NCI-H2029 (cell line): ENCODE results near the gene BIRC2.
"Not testable (repeated sequence)": the region's sequence is repeated elsewhere in the genome, so short reads cannot be mapped to it uniquely, and the experiment has no call there.

Experiments used
- DNase-seq: peaks from one replicate; lab custom pipeline; 2025; lab: John Stamatoyannopoulos, UW

BIRC2 gene

DNA sequence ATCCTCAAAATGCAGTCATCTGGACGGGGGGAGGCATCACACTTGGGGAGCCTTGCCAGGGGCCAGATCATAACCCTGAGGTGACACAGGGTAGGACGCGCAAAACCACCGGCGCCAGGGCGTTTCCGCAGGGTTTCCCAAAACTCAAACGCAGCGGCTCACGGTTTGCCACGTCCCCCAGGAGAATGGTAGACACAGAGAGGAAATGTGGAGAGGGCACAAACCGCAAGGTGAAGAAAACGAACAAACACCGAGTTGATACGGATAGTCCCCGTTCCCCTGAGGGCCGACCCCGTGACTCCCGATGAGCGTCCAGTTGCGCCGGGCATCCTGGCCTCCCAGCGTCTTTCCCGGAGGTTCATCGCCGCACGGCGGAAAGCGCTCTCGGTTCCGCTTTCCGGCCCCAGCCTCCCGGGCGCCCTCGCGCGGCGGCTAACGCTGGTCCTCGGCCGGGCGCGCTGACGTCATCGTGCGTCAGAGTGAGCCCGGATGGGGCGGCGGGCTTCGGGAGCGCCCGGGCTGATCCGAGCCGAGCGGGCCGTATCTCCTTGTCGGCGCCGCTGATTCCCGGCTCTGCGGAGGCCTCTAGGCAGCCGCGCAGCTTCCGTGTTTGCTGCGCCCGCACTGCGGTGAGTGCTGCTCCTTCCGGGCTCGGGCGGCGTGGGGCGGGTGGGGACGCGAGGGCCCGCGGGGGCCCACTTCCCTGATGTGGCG, at the start of gene BIRC2:
Gene BIRC2 (plus strand): TSS at position 467 of the 714 bp plus-strand sequence. CDS start 2,641 bp downstream, outside the sequence.
- peak; percentile 90 for DNase-seq

DNA sequence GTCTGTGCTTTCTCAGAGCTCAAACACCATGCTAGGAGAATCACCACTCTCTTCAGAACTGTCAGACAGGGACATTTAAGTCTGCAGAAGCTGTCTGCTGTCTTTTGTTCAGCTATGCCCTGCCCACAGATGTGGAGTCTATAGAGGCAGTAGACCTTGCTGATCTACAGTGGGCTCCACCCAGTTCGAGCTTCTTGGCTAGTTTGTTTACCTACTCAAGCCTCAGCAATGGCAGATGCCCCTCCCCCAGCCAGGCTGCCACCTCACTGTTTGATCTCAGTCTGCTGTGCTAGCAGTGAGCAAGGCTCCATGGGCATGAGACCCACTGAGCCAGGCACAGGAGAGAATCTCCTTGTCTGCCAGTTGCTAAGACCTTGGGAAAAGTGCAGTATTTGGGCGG, 46.2 kb upstream of the BIRC2 start:
- not testable (repeated sequence) for DNase-seq

DNA sequence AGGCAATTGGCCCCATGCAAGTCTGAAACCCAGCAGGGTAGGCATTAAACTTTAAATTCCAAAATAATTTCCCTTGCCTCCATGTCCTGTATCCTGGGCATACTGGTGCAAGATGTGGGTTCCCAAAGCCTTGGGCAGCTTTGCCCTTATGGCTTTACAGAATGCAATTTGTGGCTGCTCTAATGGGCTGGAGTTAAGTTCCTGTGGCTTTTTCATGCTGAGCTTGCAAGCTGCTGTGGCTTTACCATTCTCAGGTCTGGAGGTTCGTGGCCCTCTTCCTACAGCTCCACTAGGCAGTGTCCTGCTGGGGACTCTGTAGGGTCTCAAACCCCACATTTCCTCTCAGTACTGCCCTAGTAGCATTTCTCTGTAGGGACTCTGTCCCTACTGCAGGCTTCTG, 44.8 kb upstream of the BIRC2 start:
- no peak for DNase-seq

DNA sequence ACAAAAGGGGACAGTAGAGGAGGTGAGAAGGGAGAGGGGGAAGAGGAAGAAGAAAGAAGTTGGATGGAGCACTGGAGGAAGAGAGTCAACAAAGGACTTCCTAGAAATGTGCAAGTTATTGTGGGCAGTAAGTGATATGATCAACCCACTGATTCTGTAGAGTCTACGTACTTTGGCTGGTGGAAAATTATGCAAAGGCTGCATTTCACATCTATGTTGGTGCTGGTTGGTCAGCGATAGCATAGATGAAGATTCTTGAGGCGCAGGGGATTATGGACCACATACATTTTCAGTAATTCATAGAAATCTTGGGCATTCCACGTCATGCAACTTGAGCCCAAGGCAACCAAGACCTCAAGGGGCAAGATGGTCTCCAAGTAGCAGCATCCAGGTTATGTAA, 42.3 kb upstream of the BIRC2 start:
- DNase-seq, result no peak

DNA sequence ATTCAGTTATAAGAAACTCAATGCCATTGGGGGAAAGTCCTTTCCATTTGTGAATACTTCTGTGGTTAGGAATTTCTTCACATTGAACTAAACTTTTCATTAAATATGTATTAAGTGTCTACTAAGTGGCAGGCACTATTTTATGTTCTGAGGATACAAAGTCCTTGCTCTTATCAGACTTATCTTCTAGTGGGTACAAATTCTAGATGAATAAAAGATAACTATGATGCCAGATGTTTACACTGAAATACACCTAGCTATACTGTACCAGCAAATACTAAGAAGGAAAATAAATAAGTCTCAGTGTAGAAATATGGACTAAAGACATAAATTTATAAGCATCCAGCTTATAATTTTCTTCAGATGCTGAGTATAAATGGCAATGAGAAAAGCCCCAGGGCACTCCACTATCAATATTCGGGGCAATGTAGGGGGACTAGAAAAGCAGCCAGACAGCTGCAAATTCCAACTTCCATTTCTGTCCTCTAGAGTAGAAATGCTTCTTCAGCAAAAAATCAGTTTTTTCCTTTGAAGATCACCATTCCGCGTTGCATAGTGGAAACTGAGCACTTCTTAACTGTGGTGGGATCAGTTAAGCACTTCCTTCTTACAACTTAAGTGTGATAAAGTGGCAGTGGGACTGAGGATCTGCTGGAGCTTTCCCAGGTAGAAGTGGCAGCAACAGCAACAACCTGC, 41.5 kb upstream of the BIRC2 start:
- no peak for DNase-seq

DNA sequence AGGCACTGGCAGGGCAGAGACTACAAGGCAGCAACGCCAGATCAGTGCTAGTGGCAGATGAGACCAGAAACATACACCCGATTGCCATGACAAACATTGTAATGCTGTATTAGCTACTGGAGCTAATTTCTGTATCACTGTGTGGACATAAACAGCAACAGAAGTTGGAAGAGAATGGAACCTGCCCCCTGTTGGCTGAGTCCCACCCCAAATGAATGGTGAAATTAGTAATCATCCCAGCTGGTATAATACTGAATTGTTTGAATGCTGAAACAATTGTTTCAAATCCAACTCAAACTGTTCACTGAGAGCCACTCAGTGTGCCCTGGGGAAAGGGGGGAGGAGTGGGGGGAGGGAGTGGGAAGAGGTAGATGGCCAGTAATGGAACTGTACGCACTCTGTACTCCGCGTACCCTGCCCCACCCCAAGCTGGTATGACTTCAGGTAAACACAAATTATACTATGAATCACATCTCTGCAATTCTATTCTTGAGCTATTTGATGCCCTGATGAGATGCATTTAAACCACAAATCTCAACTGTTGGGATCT, 40.9 kb upstream of the BIRC2 start:
- DNase-seq, result no peak

DNA sequence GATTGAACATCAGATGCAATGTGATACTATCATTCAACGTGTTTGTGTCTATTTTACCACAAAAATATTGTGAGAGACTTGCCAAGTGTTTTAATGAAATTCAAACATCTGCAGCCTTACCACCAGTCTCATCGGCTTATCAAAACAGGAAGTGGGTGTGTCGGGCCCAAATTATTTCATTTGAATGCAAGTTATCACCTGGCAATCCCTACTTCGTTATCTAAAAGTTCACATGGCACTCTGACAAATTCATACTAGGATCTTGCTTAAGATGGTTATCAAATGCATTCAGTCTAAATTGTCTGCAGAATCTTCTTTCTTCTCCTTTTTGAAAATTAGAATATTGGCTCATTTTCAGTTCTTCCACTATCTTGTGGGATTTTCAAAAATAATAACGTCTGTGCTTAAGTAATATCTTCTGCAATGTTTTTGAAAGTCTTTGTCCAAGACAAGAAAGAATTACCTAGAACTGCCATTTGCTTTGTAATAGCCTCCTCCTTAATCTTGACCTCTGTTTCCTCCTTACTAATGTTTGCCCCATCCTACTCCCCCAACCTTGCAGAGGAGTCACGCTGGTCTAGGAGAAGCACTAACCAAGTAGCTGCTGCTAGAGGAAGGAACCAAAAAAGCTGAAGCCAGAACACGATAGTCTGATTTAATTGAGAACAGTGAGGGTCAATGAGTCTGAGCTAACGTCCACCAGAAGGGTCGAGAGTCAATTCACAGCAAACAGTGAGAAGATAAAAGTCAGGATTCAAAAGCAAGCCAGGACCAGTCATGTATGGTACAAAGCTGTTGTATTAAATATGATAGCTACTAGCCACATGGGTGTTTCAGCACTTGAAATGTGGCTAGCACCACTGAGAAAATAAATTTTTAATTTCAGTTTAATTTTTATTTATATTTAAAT, 39.9 kb upstream of the BIRC2 start:
- DNase-seq, result no peak

DNA sequence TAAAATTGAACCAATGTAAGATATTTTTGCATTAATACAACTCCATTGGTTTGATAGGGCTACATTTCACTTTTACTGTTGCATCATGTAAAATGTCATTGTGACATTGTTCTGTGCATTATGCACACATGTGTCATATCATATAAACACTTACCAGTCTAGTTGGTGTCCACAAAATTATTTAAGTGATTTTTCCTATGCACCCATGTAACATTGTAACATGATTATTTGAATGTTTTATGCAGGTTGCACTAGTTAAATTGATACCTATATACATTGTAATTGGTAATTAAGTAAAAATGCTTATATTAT, 39.3 kb upstream of the BIRC2 start:
- no peak for DNase-seq

DNA sequence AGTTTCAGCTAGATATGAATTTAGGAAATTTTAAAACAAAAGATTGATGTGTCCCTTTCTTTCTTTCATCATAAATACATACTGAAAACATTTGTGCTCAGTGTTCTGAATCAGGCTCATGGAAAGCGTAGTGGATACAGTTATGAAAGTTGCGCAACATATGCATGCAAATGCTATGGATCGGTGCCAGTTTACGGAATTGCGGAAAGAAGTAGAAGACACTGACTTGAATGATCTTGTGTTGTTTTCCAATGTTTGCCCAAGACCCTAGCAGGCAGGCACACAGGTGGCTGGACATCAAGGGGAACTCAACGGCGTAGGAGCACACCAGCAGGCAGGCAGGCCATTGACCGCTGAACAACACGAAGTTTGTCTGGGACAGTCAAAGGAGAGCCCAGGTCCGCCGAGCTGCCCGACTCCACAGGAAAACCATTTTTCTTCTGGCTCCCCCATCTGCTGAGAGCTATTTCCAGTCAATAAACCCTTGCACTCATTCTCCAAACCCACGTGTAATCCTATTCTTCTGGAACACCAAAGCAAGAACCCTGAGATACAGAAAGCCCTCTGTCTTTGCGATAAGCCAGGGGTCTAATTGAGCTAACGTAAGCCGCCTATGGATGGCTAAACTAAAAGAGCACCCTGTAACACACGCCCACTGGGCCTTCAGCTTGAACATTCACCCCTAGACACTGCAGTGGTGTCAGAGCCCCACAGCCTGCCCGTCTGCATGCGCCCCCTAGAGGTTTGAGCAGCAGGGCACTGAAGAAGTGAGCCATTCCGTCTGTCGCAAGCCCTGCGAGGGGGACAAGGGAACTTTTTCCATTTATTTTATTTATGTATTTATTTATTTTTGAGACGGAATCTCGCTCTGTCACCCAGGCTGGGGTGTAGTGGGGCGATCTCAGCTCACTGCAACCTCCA, 37.1 kb upstream of the BIRC2 start:
- no peak for DNase-seq

DNA sequence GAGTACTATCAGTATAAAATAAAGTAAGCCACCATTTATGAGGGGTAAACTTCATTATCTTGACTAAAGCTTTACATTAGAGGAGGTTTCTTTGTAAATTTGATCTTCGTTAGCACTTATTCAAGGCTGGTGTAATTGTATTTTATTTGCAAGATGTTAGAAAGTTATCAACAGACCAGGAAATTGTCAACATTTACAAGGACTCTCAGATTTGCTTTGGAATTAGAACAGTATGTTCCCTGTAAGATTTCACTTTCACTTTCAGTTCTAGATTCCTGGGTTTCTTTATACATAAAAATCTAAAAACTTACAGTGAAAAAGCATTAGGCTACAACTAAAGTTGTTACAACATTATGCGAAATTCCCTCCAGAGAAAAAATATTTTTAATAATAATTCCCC, 34.3 kb upstream of the BIRC2 start:
- no peak for DNase-seq

DNA sequence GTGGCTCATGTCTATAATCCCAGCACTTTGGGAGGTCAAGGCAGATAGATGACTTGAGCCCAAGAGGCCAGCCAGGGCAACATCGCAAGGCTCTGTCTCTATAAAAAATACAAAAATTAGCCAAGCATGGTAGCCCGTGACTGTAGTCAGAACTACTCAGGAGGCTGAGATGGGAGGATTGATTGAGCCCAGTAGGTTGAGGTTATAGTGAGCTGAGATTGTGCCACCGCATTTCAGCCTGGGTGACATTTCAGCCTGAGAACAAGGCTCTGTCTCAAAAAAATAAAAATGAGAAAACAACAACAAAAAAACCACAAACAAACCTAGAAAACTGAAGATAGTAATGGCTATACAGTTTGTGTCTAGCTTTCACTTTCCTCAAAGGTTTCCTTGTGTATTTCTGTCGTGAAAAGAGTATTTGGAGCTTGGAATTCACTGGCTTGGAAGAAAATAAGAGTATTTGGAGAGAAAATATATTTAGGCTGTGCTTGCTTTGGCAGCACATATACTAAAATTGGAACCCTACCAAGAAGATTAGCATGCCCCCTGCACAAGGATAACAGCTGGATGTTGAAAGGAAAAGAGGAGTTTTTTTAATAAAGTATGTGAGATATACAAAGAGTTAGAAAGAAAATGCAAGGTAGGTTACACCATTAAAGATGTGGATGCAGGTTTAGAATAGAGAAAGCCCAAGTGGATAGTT, 33.6 kb upstream of the BIRC2 start:
- no peak for DNase-seq

DNA sequence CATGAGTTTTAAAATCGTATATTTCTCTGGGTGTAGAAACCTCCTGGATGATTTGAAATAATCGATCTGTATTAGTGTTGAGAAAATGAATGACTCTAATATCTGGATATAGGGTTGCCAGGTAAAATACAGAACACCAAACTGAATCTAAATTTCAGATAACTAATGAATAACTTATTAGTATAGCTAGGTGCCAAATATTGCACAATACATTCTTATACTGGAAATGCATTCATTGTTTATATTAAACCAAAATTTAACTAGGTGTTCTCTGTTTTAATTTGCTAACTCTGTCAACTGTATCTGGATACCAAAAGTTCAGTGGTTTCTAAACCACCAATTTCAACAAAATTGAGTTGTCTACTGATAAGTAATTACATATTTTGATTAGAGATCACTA, 32.2 kb upstream of the BIRC2 start:
- no peak for DNase-seq

DNA sequence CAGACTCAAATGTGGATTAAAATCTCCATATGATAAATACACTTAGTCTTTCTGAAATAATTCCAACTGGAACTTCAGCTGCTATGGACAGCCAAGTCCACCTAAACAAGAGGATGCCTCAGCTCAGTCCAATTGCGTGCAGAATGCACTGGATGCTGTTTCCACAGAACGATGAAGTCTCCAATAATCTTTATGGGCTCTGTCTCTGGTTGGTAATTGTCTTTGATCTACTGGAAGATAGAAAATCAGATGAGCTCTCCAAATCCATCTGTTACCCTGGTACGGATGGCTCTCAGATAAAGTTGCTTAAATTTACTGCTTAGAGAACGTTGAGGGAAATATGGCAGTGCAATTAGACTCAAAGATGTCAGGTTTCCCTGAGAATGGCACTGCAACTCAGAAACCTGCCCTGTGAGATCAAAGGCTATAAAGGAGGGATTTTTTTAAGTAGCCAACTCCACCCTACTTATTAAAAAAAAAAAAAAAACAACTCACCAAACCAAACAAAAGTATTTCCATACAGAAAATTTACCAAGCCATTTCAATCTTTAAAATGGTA, 30.6 kb upstream of the BIRC2 start:
- DNase-seq, result no peak

DNA sequence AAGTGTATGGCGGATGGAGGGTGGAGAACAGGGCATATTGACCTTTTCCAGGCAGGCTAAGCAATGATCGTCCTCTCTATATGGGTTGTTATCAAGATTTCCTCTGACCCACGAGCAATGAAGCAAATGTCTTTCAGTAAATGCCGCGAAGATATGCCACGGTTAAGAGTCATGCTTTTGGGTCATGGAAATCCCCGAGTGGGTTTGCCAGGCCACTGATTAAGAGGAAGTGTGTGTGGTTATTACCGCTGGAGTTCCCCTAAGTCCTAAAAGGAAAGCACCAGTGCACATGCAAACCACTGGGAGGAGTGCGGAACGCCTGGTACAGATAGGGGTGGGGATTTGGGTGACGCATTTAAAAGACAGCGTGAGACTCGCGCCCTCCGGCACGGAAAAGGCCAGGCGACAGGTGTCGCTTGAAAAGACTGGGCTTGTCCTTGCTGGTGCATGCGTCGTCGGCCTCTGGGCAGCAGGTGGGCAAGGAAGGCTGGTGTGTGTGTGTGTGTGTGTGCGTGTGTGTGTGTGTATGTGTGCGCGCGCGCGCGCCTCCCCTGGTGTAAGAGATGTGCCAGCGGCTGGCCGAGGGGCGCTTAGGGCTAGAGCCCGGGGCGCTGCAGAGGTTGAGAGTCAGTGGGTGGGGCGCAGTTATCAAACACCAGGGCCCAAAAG, 29.8 kb upstream of the BIRC2 start, which contains the start of gene BIRC3:
Gene BIRC3 (plus strand): TSS at position 386 of the 669 bp plus-strand sequence. CDS start 7,026 bp downstream, outside the sequence.
- DNase-seq, result peak; percentile 82

DNA sequence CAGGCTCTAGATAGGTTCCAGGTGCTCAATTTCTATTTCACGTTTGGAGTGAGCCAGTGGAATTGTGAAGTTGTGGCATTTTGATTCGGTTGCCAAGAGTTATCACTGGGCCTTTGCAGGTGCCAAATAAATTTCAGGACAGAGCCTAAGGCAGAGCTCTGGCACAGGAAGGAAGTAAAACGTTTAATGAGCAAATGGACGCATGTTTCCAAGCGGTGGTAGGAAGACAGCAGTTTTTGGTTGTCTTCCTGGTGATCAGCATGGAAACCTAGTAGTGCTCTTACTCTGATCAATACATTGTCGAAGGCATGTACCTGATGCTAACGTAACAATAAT, 29.3 kb upstream of the BIRC2 start:
- DNase-seq, result no peak

DNA sequence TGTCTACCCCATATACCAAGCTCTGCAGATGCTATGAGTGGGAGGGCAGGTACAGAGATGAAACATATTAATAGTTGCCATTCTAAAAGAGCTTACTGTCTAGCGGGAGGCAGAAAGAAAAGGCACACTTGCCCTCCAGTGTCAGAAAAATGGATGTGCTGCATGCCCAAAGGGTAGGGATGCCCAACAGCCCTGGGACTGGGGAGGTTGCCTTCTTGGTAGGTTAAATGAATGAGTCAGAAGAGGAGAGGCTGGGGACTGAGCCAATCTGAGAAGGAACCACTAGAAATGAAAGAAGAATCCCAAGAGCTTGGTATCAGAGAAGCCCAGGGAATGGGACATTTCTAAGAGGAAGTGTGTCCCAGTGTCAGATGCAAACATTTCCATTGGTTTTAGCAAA, 28.5 kb upstream of the BIRC2 start:
- DNase-seq, result no peak

DNA sequence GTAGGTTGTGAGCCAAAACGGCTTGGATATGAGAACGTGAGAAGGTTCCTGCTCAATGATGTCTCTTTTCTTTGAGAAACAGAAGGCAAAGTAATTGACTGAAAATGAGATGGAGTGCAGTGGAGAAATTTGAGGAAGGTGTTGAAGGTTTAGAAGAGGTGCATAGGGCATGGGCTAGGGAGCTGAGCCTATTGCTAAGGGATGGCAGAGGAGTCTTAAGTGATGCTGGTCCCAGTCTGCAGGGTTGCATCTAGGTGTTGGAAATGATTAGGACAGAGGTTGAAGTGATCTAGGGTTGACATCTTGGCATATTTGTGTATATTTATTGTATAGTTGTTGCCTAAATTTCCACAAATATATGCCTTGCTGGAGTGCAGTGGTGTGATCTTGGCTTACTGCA, 27.5 kb upstream of the BIRC2 start:
- no peak for DNase-seq

DNA sequence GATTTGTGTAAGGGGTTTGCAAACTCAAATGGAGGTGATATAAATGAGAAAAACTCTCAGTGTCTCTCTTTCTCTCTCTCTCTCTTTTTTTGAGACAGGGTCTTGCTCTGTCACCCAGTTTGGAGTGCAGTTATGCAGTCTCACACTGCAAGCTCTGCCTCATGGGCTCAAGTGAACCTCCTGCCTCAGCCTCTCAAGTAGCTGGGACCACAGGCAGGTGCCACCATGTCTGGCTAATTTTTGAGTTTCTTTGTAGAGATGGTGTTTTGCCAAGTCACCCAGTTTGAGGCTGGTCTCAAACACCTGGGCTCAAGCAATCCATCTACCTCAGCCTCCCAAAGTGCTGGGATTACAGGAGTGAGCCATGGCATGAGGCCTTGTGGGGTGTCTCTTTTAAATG, 26.8 kb upstream of the BIRC2 start:
- DNase-seq, result no peak

DNA sequence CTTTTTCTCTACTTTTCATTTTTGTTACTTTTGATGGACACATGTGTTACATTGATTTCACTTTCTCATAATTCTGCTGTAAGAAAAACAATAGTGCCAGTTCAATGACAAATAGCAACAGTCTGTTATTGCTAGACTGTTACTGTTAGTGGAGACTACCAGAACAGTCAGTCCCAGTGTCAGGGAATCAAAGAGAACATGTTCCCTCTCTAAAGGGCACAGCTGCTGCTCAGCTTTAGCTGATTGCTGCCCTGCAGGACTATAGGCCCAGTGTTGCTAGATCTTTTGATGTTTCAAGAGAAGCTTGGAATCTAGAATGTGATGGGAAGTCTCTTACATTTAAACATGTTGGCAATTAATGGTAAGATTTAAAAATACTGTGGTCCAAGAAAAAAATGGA, 26.3 kb upstream of the BIRC2 start:
- DNase-seq, result no peak

DNA sequence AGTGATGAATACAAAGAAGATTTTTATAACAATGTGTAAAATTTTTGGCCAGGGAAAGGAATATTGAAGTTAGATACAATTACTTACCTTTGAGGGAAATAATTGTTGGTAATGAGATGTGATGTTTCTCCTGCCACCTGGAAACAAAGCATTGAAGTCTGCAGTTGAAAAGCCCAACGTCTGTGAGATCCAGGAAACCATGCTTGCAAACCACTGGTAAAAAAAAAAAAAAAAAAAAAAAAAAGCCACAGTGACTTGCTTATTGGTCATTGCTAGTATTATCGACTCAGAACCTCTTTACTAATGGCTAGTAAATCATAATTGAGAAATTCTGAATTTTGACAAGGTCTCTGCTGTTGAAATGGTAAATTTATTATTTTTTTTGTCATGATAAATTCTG, 24.5 kb upstream of the BIRC2 start:
- no peak for DNase-seq
